Mesendoderm (in vitro differentiated cells): Measurements from ENCODE around the gene PERCC1.

Source experiments
- DNase-seq: peaks from one replicate; pipeline ENCODE4 v3.0.0; 2013
- H2AK5ac ChIP-seq: 2 replicates; pipeline ENCODE4 v1.6.1; 2013; ENCODE audit warnings: low read length, inconsistent platforms
- H2BK120ac ChIP-seq: 2 replicates; pipeline ENCODE4 v1.6.1; 2013; ENCODE audit warnings: low read depth, mild to moderate bottlenecking, low read length, moderate library complexity, mixed read lengths
- H2BK15ac ChIP-seq: replicated peaks from 2 replicates; pipeline ENCODE4 v1.6.1; 2013; ENCODE audit warnings: low read depth, mild to moderate bottlenecking, moderate library complexity
- H2BK5ac ChIP-seq: 2 replicates; pipeline ENCODE4 v1.6.1; 2013; ENCODE audit warnings: low read length, inconsistent platforms
- H3K18ac ChIP-seq: 2 replicates; pipeline ENCODE4 v1.6.1; 2013; ENCODE audit warnings: mild to moderate bottlenecking, low read length, mixed read lengths
- H3K23ac ChIP-seq: one replicate; pipeline ENCODE4 v1.6.1; 2013; ENCODE audit warnings: low read length
- H3K27ac ChIP-seq: 2 replicates; pipeline ENCODE4 v1.5.1; 2013; ENCODE audit warnings: low read depth, mild to moderate bottlenecking, inconsistent platforms, low read length, moderate library complexity
- H3K27me3 ChIP-seq: 2 replicates; pipeline ENCODE4 v1.6.1; 2013; ENCODE audit warnings: low read length, control low read depth, mild to moderate bottlenecking, inconsistent platforms; ENCODE audit not compliant: insufficient read depth, poor library complexity
- H3K36me3 ChIP-seq: 2 replicates; pipeline ENCODE4 v1.6.1; 2013; ENCODE audit warnings: low read length, inconsistent platforms; ENCODE audit not compliant: control insufficient read depth, insufficient read depth
- H3K4ac ChIP-seq: one replicate; pipeline ENCODE4 v1.6.1; 2013; ENCODE audit warnings: low read depth, mild to moderate bottlenecking, low read length, moderate library complexity
- H3K4me1 ChIP-seq: 2 replicates; pipeline ENCODE4 v1.6.1; 2013; ENCODE audit warnings: low read depth, low read length, inconsistent platforms; ENCODE audit not compliant: control insufficient read depth
- H3K4me2 ChIP-seq: 2 replicates; pipeline ENCODE4 v1.6.1; 2013; ENCODE audit warnings: low read length
- H3K4me3 ChIP-seq: 2 replicates; pipeline ENCODE4 v1.5.1; 2013; ENCODE audit warnings: mild to moderate bottlenecking, low read length
- H3K56ac ChIP-seq: one replicate; pipeline ENCODE4 v1.6.1; 2013; ENCODE audit warnings: low read length
- H3K79me1 ChIP-seq: 2 replicates; pipeline ENCODE4 v1.6.1; 2013; ENCODE audit warnings: low read length, inconsistent platforms
- H3K79me2 ChIP-seq: 2 replicates; pipeline ENCODE4 v1.6.1; 2013; ENCODE audit warnings: mild to moderate bottlenecking, low read length; ENCODE audit not compliant: control insufficient read depth, insufficient read depth
- H3K9ac ChIP-seq: 2 replicates; pipeline ENCODE4 v1.6.1; 2013; ENCODE audit warnings: low read length, inconsistent platforms
- H4K5ac ChIP-seq: one replicate; pipeline ENCODE4 v1.6.1; 2013; ENCODE audit warnings: low read length
- H4K8ac ChIP-seq: one replicate; pipeline ENCODE4 v1.6.1; 2013; ENCODE audit warnings: low read depth, mild to moderate bottlenecking, control low read depth, low read length, moderate library complexity
- WGBS: extraction: QIAGEN DNeasy Blood & Tissue Kit; methylation state at CpG from one replicate; pipeline ENCODE4 v1.1.7; 2013; ENCODE audit warnings: low lambda C conversion rate, missing lambda C conversion rate; ENCODE audit not compliant: insufficient coverage; ENCODE audit errors: extremely low coverage; 5-methylcytosine and 5-hydroxymethylcytosine counted together

PERCC1 gene

DNA sequence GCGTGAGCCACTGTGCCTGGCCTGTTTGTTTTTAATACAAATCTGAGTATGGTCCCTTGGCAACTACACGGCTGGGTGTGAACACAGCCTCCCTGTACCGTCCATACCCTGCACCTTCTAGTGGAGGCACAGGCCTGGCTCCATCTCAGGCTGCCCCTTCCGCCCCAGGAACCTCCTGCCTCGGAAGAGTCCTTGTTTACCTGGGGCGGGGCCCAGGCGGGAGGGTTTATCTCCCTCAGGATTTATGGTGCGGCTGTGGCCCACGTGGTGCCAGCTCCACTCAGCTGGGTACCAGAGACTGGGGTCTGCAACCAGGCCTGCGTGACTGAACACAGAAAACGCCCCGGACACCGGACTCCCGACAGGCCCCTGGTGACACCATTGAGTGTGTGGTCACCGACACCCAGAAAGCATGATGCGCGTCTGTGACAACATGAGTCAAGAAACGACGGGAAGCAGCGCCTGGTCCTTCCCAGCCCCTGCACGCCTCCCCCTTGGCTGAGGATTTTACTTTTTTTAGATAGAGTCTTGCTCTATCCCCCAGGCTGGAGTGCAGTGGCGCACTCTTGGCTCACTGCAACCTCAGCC lies 35.3 kb upstream of the PERCC1 start:
- Histone ChIP-seq H3K9ac (no peak overlapping the region), H3K36me3 (no peaks in the 10 kb centered on the region), H3K79me2 (no peaks in the 10 kb centered on the region), H3K56ac (no peak overlapping the region), H2BK15ac (no peak overlapping the region), H2AK5ac (no peak overlapping the region), H3K4ac (no peak overlapping the region), H2BK120ac (no peak overlapping the region), H3K4me3 (no peak overlapping the region), H4K8ac (no peak overlapping the region), H3K4me2 (no peak overlapping the region), H3K27me3 (no peaks in the 10 kb centered on the region), H3K18ac (no peak overlapping the region), H4K5ac (no peak overlapping the region), H3K27ac (no peak overlapping the region), H3K79me1 (no peaks in the 10 kb centered on the region), H3K4me1 (no peaks in the 10 kb centered on the region), H3K23ac (no peak overlapping the region), H2BK5ac (no peak overlapping the region)
- no CpG with 5 or more reads among the region's 22 CpGs for WGBS
- no peak for DNase-seq

DNA sequence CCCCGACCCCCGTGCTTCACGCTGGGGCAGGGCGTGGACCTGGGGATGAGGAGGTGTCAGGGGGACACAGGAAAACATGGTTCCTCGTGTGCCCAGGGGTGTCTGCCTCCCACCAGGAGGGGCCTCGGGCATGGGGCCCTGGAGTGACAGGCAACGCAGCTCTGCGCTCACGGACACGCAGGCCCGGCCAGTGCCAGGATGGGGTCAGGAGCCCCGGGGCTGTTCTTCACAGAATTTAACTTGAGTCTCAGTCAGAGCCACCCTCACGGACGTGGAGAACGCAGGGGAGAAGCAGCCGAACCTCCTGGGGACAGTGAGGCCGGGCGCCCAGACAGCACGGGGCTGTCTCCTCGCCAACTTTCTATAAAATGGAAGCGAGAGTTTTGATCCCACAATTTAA lies 33.1 kb upstream of the PERCC1 start:
- no peaks in the 10 kb centered on the region for H3K27me3 ChIP-seq

DNA sequence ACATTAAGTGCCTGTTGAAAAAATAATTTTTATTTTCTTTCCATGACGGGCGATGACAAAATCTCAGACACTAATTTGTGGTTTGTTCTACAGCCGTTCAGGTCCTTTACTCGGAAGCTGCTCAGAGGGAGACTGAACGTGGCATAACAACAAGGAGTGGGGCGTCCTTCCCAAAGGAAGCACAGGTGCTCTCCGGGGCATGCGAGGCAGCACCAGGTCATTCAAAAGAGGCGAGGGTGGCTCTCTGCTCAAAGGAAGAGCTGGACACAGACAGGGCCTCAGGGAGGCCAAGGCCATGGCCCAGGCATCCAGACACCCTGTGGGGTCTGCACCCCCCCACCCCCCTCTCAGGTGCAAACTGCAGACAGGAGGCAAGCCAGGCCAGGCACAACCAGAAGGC lies 32.5 kb upstream of the PERCC1 start:
- H3K27ac ChIP-seq, result no peak overlapping the region
- WGBS, result no CpG with 5 or more reads among the region's 9 CpGs
- no peak for DNase-seq

More for the DNA sequence above, 33.1 kb upstream of the PERCC1 start:
- H2BK5ac ChIP-seq, result no peak overlapping the region
- H3K79me1 ChIP-seq, result no peaks in the 10 kb centered on the region
- no peak overlapping the region for H2BK120ac ChIP-seq
- no peak overlapping the region for H3K4me2 ChIP-seq
- no peaks in the 10 kb centered on the region for H3K4me1 ChIP-seq
- H4K8ac ChIP-seq, result no peak overlapping the region
- no peak for DNase-seq
- no peak overlapping the region for H2BK15ac ChIP-seq
- H3K9ac ChIP-seq, result no peak overlapping the region
- no peak overlapping the region for H3K27ac ChIP-seq
- H3K36me3 ChIP-seq, result no peaks in the 10 kb centered on the region
- WGBS, result no CpG with 5 or more reads among the region's 21 CpGs
- no peak overlapping the region for H3K18ac ChIP-seq
- H4K5ac ChIP-seq, result no peak overlapping the region
- H3K23ac ChIP-seq, result no peak overlapping the region
- no peak overlapping the region for H3K4ac ChIP-seq
- H3K56ac ChIP-seq, result no peak overlapping the region
- no peaks in the 10 kb centered on the region for H3K79me2 ChIP-seq
- H3K4me3 ChIP-seq, result no peak overlapping the region
- no peak overlapping the region for H2AK5ac ChIP-seq

DNA sequence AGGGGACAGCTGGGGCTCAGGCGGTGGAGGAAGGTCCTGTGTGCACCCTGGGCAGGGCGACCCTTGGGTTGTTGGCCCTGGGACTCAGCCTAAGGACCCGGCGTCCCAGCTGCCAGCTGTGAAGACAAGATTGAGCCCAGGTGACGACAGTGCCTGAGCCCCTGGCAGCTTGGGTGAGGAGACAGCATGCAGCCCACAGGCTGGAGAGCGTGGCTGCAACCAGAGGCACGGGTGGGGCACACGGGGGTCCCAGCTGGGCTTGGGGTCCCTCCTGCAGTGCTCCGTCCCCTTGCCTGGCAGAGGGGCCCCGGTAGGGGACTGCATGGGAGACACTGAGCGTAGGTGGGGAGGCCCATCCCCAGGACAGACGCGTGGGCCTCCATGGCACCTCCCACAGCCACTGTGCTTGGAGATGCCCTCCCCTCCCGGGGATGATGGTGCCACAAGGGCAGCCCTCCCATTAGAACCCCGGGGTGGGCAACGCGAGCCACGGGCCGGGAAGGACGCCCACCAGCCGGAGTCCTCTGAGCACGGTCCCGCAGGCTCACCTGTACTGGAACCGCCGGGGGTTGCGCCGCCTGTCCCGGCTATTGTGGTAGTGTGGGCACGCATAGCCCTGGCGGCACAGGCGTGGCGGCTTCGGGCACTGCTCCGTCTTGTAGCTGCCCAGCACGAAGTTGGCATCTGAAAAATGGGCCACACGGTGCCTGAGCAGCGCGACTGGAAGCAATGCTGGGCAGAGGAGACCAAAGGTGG lies 31.9 kb upstream of the PERCC1 start:
- no peak overlapping the region for H4K8ac ChIP-seq
- H3K27ac ChIP-seq, result no peak overlapping the region
- no peak overlapping the region for H2AK5ac ChIP-seq
- no peak for DNase-seq
- H3K4ac ChIP-seq, result no peak overlapping the region
- no peak overlapping the region for H3K9ac ChIP-seq
- H3K23ac ChIP-seq, result no peak overlapping the region
- H2BK120ac ChIP-seq, result no peak overlapping the region
- H3K56ac ChIP-seq, result no peak overlapping the region
- no peak overlapping the region for H3K4me3 ChIP-seq
- H3K27me3 ChIP-seq, result no peaks in the 10 kb centered on the region
- no peaks in the 10 kb centered on the region for H3K4me1 ChIP-seq
- H3K4me2 ChIP-seq, result no peak overlapping the region
- no peak overlapping the region for H4K5ac ChIP-seq
- no peaks in the 10 kb centered on the region for H3K36me3 ChIP-seq
- H2BK5ac ChIP-seq, result no peak overlapping the region
- no peak overlapping the region for H3K18ac ChIP-seq
- no peaks in the 10 kb centered on the region for H3K79me2 ChIP-seq
- H2BK15ac ChIP-seq, result no peak overlapping the region
- WGBS, result no CpG with 5 or more reads among the region's 38 CpGs
- H3K79me1 ChIP-seq, result no peaks in the 10 kb centered on the region

More for the DNA sequence above, 32.5 kb upstream of the PERCC1 start:
- H3K4me1 ChIP-seq, result no peaks in the 10 kb centered on the region
- no peak overlapping the region for H2BK120ac ChIP-seq
- no peak overlapping the region for H3K4me3 ChIP-seq
- no peak overlapping the region for H2BK5ac ChIP-seq
- no peaks in the 10 kb centered on the region for H3K27me3 ChIP-seq
- H3K9ac ChIP-seq, result no peak overlapping the region
- no peaks in the 10 kb centered on the region for H3K79me2 ChIP-seq
- no peak overlapping the region for H3K4me2 ChIP-seq
- no peak overlapping the region for H2BK15ac ChIP-seq
- no peak overlapping the region for H2AK5ac ChIP-seq
- H3K79me1 ChIP-seq, result no peaks in the 10 kb centered on the region
- H4K8ac ChIP-seq, result no peak overlapping the region
- H3K18ac ChIP-seq, result no peak overlapping the region
- no peaks in the 10 kb centered on the region for H3K36me3 ChIP-seq
- H4K5ac ChIP-seq, result no peak overlapping the region
- H3K56ac ChIP-seq, result no peak overlapping the region
- H3K23ac ChIP-seq, result no peak overlapping the region
- no peak overlapping the region for H3K4ac ChIP-seq

DNA sequence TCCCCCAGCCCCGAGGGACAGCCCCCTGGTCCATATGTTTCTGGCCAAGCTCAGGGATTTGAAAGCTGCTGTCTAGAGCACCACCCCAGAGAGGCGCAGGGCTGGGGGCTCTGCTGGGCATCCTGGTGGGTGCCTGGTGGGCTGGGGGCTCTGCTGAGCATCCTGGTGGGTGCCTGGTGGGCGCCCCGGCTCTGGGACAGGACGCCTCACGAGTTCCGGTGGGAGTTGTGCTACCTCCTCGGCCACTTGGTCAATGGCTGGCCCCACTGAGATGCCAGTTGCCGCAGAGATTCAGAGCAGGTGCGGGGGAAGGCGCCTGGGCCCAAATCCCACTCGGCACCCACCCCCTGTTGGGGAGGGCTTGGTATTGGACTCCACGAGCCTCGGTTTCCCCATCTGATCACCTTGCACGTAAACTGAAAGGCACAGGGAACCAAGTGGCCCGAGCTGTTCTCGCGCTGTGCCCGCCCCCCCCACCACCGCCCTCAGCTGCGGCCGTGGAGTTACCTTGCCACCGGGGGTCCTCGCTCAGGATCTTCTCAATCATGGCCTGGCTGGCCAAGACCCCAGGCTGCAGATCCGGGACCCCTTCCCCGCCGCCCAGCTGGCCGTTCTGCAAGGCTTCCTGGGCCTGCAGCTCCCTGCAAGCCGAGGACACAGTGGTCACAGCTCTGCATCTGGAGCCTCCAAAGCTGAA lies 29.7 kb upstream of the PERCC1 start:
- H3K56ac ChIP-seq, result no peak overlapping the region
- H3K36me3 ChIP-seq, result no peaks in the 10 kb centered on the region
- no peak overlapping the region for H3K4me3 ChIP-seq
- no peaks in the 10 kb centered on the region for H3K4me1 ChIP-seq
- H3K79me2 ChIP-seq, result no peaks in the 10 kb centered on the region
- H3K79me1 ChIP-seq, result peaks cover 1% of the 10 kb centered on the region
- no peak overlapping the region for H2BK15ac ChIP-seq
- H3K4ac ChIP-seq, result no peak overlapping the region
- H2BK5ac ChIP-seq, result no peak overlapping the region
- no peak overlapping the region for H2BK120ac ChIP-seq
- no CpG with 5 or more reads among the region's 29 CpGs for WGBS
- H3K27me3 ChIP-seq, result no peaks in the 10 kb centered on the region
- no peak overlapping the region for H3K9ac ChIP-seq
- H3K23ac ChIP-seq, result no peak overlapping the region
- H2AK5ac ChIP-seq, result no peak overlapping the region
- no peak overlapping the region for H3K27ac ChIP-seq
- H4K8ac ChIP-seq, result no peak overlapping the region
- H4K5ac ChIP-seq, result no peak overlapping the region
- DNase-seq, result no peak
- H3K18ac ChIP-seq, result no peak overlapping the region
- no peak overlapping the region for H3K4me2 ChIP-seq
